HG02798 (cell line): ENCODE data around the gene LSR.
"Not testable (repeated sequence)": the region's sequence is repeated elsewhere in the genome, so short reads cannot be mapped to it uniquely, and the experiment has no call there.

Experiments used
- ATAC-seq: cut with Tn5 transposase; IDR thresholded peaks from one replicate; pipeline ENCODE4 v1.9.1; 2021; ENCODE audit warnings: mild to moderate bottlenecking; ENCODE audit not compliant: unreplicated experiment, poor library complexity

LSR gene

DNA sequence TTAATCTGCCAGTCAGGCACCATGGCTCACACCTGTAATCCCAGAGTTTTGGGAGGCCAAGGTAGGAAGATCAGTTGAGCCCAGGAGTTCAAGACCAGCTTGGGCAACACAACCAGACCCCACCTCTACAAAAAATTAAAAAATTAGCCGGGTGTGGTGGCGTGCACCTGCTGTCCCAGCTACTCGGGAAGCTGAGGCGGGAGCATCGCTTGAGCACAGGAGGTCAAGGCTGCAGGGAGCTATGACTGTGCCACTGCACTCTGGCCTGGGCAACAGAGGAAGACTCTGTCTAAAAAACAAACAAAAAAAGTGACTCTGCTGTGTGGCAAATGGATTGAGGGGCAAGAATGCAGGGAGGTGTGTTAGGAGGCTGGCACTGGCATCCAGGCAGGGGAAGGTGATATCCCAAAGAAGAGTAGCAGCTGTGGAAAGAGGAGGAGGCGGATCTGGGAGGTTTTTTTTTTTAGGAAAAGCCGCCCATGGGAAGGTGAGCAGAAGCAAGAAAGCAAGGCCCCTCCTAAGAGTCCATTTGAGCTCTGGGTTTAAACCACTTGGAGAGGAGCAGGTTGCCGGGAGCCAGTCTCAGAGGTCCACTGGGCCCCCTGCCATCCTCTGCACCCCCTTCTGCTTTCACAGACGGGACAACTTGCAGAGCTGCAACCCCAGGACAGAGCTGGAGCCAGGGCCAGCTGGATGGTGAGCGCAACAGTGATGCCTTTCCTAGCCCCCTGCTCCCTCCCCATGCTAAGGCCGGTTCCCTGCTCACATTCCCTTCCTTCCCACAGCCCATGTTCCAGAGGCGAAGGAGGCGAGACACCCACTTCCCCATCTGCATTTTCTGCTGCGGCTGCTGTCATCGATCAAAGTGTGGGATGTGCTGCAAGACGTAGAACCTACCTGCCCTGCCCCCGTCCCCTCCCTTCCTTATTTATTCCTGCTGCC lies 35.6 kb downstream of the LSR start:
- no peak for ATAC-seq

DNA sequence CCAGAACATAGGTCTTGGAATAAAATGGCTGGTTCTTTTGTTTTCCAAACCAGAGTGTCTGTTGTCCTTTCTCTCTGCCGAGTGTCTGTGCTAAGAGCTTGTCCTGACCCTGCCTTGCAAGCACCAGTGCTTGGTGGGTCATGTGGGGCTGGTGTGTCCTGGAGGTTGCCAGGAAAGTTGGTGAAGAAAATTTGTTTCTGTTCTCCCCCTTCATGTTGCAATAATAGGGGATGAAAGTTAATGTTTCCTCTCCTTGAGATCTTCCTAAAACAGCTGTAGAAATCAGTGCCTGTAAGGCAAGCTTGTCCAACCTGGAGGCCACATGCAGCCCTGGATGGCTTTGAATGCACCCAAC lies 36.3 kb downstream of the LSR start:
- ATAC-seq = no peak

DNA sequence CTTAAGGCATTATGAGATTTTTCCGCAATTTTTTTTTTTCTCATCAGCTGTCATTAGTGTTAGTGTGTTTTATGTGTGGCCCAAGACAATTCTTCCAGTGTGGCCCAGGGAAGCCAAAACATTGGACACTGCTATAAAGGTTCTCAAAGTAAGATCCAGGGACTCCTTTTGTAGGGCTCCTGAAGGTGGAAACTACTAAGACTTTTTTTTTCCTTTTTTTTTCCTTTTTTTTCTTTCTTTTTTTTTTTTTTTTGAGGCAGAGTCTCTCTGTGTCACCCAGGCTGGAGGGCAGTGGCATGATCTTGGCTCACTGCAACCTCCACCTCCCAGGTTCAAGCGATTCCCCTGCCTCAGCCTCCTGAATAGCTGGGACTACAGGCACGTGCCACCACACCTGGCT lies 36.7 kb downstream of the LSR start:
- ATAC-seq = not testable (repeated sequence)

DNA sequence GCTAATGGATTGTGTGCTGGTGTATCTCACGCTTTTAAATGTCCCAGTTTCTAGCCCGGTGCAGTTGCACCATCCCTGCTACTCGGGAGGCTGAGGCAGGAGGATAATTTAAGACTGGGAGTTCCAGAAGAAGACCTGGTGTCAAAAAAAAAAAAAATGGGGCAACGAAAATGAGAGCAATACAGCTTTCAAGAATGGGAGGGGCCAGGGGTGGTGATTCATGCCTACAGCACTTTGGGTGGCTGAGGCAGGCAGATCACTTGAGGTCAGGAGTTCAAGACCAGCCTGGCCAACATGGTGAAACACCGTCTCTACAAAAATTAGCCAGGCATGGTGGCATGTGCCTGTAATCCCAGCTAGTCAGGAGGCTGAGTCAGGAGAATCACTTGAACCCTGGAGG lies 37.3 kb downstream of the LSR start:
- not testable (repeated sequence) for ATAC-seq

DNA sequence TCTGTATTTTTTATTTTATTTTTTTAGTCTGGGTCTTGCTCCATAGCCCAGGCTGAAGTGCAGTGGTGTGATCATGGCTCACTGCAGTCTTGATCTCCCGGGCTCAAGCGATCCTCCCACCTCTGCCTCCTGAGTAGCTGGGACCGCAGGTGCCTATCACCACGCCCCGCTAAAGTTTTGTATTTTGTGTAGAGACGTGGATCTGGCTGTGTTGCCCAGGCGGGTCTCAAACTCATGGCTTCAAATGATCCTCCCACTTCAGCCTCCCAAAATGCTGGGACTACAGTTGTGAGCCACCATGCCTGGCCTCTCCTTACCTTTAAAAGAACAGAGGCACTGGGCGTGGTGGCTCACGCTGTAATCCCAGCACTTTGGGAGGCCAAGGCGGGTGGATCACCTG lies 38.9 kb downstream of the LSR start:
- no peak for ATAC-seq

DNA sequence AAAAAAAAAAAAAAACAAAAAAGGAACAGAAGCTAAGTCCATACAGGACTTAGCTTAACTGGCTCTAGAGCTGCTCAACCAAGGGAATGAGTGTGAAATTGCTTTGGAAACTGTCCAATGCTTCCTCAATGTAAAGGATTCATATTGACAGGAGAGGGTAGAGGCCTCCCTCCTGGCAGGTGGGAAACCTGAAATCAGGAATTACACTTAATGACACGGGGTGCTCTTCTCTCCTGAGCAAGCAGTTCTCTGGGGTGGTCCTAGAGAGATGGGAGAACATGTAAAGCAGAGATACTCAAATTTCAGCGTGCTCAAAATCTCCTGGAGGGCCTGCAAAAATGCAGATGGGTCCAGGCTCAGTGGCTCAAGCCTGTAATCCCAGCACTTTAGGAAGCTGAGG lies 39.5 kb downstream of the LSR start:
- ATAC-seq = no peak

DNA sequence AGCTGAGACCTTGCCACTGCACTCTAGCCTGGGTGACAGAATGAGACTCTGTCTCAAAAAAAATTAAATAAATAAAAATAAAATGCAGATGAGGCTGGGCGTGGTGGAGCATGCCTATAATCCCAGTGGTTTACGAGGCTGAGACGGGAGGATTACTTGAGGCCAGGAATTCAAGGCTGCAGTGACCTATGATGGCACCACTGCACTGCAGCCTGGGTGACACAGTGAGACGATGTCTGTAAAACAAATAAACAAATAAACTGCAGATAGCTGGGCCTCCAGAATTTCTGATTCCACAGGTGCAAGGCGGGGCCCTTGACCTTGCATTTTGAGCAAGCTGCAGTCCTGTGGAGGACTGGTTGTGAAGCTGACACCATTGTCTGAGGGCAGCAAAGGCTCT lies 40.1 kb downstream of the LSR start:
- ATAC-seq = no peak

DNA sequence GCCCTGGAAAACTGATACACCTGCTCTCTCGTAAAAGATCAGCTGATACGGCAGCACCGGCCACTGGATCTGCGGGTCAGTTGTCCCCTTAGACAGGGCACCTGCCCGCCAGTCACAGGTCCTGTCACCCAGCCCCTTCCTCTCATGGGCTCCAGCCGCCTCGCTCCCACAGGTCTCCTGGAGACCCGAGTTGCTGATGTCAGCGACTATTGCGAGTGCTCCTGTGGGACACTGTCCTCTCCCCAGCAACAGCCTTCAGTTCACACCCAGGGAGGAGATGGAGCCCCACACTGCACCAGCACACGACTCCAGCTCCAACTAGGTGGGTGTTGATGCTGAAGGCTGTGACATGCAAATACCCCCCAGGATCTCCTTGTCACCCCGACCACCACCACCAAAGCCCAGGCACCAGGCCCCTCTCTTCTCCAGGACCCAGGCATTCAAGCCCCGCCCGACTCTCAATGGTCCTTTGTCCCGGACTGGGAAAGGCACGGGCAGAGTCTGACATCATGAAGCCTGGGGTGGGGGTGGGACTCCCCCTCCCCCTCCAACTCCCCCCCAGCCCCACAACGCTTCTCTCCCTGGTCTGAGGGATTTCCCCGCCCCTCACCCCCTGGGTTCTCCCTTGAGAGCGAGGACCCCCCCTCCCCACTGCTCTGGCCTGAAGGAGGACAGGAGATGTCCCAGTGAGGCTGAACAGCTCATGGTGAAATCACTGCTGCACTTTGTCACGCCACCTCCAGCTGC lies 41.8 kb downstream of the LSR start:
- ATAC-seq = no peak

DNA sequence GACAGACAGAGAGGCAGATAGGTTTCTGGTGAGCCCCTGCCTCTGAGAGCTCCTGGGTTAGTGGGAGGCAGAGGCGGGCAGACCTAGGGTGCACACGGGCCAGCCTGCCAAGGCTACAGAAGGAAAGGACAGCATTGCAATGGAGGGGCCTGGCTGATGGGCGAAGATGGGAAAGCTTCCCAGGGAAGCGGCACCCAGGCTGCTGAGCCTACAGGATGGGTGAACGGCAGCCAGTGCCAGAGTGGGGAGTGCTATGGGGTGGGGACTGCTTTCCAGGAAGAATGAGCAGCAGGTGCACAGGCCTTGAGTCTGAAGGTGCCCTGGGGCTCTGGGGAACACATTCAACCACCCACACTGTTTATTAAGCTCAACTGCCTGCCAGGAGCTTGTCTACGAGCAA lies 42.5 kb downstream of the LSR start:
- ATAC-seq = no peak

DNA sequence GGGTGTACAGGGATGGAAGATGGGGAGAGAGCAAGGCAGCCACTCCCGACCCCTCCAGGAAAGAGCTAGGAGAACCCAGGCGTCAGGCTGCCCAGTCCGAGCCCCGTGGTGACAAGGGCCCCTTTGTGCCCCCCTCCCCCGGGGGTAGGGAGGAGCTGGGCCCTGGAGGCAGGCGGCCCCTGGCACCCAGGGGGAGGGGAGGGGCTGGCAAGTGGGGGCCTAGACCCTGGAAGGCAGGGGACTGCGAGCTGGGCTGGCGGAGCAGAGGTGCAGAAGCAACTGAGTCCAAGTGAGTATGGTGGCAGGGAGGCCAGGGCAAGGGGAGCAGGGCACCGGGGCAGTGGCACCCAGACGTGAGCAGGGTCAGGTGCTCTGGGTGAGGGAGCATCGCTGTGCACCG lies 43.1 kb downstream of the LSR start, which contains the start of gene MAG:
MAG (plus strand) TSS at position 246 of the 400 bp plus-strand sequence. CDS start 3,248 bp downstream, outside the sequence.
- no peak for ATAC-seq

DNA sequence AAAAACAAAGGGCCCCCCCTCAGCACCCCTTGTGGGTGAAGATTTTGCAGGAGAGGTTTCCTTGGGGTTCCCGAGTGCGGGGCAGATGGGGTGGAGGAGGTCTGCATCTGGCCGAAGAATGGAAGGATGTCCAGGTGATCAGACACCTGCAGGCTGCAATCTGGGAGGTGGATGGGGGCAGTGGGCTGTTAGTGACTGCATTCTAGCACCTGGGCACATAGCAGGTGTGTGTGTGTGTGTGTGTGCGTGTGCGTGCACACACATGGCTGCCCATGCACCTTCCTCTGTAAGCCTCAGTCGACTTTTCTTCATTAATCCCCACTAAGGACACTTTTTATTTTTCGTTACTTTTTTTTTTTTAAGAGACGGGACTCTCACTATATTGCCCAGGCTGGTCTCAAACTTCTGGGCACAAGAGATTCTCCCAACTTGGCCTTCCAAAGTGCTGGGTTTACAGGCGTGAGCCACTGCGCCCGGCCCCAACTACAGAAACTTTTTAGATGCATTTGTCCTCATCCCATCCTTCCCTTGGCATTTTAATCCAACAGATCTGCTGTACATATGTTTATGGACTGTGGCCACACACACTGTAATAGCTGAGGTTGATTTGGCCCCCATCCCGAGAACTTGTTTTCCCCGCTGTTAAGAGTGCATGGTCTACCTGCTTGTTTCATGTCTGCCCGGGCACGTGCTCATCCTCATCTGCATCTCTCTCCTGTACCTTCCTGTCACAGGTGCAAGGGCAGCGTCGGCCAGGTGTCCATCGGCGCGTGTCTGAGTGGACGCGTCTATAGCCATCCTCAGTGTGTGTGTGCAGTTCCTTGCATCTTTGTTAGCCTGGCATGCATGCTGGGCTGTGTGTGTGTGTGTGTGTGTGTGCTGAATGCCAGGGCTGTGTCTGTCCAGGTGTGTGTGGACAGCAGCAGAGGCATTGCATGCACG lies 43.9 kb downstream of the LSR start:
- ATAC-seq = no peak

DNA sequence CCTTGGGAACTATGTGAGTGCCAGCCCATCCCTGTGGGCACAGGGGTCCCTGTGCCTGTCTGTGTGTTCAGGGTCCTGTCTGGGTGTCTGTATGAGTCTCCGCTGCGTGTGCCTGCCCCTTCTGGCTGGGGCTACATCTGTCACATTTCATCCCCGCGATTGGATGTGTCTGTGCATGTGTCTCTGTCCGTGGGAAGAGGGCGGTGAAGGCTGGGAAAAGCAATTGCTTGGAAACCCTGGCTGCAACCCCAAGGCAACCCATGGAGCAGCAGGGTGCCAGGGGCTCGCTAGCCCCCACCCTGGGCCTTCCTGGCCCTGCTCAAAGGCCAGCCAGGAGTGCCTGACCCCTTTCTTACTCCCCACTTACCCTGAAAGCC lies 44.5 kb downstream of the LSR start:
- ATAC-seq = no peak

DNA sequence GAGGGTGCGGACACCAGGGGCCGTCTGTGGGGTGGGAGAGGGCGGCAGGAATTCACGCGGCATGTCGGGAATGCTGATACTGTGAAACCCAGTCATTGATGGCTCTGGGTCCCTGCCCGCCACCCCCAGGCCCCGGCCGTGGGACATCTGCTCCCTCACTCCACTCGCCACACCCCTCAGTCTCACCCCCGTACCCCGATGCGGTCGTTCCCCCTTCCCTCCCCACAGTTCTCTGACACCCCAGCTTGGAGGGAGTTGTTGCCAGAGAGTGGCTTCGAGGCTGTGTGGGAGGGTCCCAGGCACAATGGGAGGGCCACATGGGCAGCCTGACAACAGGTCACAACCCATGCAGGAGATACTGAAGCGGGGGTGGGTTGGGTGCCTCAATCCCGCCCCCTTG lies 45.0 kb downstream of the LSR start:
- no peak for ATAC-seq

DNA sequence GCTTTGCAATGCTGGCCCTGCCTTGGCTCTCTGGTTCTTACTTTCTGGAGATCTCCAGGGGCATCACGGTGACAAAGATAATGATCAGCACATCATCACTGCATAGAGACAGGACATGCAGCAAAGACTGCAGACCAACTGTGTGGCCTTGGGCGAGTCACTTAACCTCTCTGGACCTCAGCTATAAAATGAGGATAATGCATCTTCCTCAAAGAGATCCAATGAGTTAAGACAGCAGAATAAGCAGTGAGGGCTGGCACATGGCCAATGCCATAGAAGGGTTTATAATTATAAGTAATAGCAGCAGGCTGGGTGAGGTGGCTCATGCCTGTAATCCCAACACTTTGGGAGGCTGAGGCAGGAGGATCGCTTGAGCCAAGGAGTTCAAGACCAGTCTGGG lies 45.5 kb downstream of the LSR start:
- ATAC-seq = no peak

DNA sequence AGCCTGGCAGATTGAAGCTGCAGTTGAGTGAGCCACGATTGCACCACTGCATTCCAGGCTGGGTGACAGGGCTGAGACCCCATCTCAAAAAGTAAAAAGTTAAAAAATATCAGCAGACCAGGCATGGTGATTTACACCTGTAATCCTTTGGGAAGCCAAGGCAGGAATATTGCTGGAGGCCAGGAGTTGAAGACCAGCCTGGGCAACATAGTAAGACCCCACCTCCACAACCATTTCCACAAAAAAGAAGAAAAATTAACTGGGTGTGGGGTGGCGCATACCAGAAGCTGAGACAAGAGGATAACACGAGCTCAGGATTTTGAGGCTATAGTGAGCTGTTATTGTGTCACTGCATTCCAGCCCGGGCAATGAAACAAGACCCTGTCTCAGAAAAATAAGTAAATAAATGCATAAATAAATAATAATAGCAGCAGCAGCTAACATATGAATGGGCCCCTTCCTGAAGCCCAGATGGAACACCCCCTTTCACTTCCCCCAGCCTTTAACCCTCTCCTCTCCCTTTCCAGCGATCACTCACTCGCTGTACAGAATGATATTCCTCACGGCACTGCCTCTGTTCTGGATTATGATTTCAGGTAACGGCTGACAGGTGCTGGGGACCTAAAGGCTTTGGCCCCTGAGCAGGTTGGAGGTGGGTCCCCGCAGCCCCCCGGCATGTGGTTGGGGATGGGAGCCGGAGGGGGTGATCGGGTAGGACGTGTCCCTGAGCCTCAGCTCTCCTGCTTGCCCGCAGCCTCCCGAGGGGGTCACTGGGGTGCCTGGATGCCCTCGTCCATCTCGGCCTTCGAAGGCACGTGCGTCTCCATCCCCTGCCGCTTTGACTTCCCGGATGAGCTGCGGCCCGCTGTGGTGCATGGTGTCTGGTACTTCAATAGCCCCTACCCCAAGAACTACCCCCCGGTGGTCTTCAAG lies 46.3 kb downstream of the LSR start:
- ATAC-seq = no peak

DNA sequence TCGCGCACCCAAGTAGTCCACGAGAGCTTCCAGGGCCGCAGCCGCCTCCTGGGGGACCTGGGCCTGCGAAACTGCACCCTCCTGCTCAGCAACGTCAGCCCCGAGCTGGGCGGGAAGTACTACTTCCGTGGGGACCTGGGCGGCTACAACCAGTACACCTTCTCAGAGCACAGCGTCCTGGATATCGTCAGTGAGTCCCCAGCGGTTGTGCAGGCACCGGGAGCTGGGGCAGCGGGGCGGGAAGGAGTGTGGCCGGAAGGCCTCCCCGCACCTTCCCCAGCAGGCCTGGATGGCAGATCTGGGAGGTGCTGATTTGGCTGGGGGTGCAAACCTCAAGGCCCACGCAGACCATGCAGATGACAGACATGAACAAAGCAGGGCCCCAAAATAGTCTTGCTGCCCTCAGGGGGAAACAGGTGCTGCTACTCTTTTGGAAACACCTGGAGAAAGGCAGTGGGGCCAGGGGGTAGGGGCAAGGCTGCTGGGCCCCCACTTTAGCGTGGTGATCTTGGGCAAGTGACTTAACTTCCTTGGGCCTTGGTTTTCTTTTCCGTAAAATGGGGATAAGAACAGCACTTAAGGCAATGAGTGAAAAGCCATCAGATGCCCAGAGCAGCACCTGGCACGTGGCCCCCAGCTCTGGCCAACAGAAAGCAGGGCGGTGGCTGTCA lies 47.1 kb downstream of the LSR start:
- no peak for ATAC-seq

DNA sequence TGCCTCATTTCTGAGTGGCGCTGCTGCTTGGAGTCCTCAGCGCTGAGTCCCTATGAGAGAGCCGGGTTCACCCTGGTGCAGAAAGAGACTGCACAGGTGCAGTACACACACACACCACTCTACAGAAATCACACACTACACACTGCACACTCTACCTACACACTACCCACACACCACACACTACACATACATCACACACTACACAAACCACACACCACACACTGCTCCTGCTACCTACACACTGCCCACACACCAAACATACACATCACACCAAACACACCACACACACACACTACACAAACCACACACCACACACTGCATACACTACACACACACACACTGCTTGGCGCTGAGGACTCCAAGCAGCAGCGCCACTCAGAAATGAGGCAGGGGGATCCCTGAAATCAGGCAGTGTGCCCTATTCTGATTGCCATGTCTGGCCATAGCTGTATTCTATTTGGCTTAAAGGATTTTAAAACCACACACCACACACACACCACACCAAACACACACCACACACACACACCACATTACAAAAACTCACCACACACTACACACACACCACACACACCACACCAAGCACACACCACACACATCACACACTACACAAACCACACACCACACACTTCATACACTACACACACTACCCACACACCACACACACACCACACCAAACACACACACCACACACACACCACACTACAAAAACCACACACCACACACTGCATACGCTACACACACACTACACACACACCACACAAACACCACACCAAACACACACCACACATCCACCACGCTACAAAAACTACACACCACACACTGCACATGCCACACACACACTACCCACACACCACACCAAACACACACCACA lies 48.1 kb downstream of the LSR start:
- no peak for ATAC-seq

DNA sequence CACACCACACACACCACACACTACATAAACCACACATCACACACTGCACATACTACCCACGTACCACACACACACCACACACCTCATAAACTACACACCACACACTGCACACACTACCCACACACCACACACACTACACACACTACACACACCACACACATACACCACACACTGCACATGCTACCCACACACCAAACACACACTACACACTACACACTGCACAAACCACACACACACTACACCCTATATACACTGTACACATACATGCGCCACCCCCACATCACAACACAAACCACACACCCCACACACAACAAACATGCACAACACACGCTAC lies 48.7 kb downstream of the LSR start:
- ATAC-seq = no peak
